Measurements from ENCODE around the gene PRKAG2.

- TF ChIP-seq EZH2 (IDR thresholded peaks at IDR 0.05; ENCODE audit: borderline replicate concordance, low read length) (no peak), CTCF (IDR thresholded peaks at IDR 0.05; ENCODE audit: low read length) (no peak)
Measured at GRCh38 chr7:151731022-151731441, 145.9 kb downstream of the PRKAG2 start.

Data from OCI-LY1 (cell line).